Measurements from ENCODE around the gene CADPS2.
"Not testable (repeated sequence)": the region's sequence is repeated elsewhere in the genome, so short reads cannot be mapped to it uniquely, and the experiment has no call there.

CADPS2 gene

DNA sequence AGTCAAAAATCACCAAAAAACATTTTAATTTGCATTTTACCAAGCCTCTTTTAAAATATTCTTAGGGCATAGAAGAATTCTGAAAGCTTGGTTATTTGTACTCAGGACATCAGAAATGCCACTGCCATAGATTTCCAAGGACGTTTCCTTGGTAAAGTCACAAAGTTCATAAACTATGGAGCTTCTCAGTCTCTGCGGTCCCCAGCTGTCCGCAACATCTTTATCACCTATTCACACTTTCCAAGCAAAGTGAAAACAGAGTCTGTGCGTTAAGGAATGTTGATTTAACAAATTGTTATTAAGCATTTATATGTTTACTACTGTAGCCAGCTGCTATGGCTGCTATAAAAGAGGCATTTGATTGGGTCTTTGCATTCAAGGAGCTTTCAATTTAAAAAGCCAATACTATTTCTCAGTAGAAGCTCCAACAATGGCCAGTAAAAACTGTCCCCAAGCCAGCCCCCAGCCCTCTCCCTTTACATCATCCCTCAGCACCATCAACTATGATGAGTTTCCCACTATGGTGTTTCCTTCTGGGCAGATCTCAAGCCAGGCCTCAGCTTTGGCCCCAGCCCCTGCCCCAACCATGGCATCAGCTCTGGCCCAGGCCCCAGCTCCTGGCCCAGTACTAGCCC, 36.8 kb downstream of the CADPS2 start:
- DNase-seq, result no peak

DNA sequence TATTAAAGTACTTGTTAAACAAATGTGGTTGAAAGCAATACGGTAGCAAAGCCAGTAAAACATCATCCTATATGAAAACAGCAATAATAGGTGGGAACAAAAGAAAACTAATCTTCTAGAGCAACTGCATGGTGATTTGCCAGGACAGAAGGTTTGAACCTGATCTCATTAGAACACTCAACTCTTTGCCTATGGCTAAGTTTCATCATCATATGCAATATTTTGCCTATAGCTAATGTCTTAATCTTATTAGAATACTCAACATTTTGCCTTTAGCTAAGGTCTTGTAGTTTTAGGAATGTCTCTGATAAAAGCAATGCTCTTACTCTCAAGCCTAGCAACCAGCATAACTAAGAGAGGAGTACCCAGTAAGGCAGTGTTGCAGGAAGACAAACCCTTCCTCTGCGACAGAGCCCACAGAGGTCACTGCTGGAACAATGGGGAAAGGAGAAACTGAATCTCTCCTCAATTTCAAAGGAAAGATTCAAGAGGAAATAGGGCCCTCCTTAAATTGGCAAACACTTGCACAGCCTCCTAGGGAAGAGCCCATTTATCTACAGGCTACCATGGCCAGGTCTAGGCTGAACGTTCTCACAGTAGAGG, 38.3 kb downstream of the CADPS2 start:
- no peak for DNase-seq

- no peak for DNase-seq
Measured at GRCh38 chr7:122846591-122846990, 39.7 kb downstream of the CADPS2 start.

DNA sequence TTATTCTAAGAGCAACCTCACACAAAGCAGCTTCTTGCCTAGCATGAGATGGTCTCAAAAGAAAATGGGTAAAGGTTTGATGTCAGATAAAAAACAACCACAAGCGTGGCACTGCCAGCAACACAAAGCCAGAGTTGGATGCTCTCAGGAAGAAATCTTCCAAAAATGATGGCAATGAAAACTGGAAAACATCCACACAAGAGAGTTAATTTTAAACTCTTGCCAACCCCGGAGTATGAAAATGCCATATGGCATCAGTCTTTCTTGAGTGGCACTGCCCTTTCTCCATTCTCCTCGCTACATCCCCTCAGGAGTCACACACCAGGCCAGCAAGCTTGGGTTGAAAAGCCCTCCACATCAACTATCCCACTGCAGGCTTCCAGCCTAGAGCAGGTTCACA, 41.0 kb downstream of the CADPS2 start:
- DNase-seq, result no peak

DNA sequence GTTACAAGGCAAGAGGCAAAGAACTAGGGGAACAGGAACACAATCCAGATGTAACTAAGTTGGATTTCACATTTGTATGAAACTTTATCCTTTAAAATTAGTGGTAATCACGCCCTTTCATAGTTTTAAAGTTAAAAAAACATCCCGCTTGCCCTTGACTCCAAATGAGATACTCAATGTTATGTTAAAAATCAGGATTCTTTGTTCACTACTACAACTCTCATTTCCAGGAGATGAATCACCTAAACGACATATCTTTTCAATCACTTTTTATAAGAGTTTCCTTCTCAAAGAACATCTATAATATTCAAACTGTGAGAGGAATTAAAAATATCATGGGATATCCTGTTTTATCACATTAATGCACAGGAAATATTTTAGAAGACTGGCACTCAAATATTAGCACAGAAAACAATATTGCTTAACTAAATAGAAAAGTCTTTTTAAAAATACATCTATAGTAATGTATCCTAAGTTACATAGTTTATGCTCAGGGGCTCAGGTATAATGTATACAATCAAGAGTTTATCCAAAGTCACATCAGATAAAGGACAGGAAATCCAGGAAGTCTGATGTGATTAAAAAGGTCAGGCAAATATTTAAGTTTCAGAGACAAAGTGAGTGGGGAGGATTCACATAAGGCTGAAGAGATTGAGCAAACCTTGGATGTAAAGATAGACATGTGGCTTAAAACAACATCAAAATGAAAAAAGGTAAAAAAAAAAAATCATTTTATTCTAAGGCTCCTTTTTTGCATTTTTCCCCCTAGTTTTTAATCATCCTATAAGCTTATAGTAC, 41.9 kb downstream of the CADPS2 start:
- no peak for DNase-seq

GRCh38 chr7:122842971-122843370, 43.3 kb downstream of the CADPS2 start:
- no peak for DNase-seq

DNA sequence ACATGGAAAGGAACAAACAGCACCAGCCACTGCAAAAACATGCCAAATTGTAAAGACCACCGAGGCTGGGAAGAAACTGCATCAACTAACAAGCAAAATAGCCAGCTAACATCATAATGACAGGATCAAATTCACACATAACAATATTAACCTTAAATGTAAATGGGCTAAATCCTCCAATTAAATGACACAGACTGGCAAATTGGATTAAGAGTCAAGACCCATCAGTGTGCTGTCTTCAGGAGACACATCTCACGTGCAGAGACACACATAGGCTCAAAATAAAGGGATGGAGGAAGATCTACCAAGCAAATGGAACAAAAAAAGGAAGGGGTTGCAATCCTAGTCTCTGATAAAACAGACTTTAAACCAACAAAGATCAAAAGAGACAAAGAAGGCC, 50.0 kb downstream of the CADPS2 start:
- DNase-seq, result not testable (repeated sequence)

- not testable (repeated sequence) for DNase-seq
Measured at GRCh38 chr7:122834571-122834942, 51.7 kb downstream of the CADPS2 start.

DNA sequence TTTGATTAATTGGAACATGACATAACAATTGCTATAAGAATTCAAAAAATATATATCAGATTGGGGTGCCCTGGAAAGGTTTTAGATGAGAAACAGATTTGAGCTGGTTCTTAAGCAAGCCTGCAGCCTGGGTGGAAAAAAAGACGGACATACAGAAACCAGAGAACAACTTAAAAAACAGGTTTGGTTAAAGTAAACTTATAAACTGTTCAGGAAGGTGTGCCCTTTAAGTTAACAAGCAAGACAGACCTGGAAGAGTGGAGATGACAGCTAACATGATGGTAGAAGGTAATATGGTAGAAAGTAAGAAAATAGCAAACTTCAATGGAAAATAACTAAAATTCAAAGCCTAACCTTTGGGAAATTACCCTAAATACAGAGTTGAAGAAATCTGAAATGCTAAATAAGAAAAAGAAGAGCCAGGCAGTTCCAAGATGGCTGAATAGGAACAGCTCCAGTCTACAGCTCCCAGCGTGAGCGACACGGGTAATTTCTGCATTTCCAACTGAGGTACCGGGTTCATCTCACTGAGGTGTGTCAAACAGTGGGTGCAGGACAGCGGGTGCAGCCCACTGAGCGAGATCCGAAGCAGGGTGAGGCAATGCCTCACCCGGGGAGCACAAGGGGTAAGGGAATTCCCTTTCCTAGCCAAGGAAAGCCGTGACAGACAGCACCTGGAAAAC, 52.2 kb downstream of the CADPS2 start:
- no peak for DNase-seq

- no peak for DNase-seq
Measured at GRCh38 chr7:122831436-122831835, 54.8 kb downstream of the CADPS2 start.

- DNase-seq, result no peak
Measured at GRCh38 chr7:122829962-122830361, 56.3 kb downstream of the CADPS2 start.

DNA sequence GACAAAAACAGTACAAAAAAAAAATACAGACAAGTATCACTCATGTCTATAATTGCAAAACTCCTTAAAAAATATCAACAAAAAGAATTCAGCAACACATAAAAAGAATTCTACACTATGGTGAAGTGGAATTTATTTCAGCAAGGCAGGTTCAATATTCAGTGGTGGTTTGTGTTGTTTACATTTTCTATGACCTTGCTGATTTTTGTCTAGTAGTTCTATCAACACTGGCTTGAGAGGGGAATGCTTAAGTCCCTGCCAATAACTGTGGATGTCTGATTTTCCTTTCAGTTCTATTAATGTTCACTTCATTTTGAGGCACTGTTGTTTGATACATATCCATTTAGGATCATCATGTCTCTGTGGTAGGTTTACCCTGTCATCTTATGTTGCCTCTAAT, 58.5 kb downstream of the CADPS2 start:
- DNase-seq, result no peak

DNA sequence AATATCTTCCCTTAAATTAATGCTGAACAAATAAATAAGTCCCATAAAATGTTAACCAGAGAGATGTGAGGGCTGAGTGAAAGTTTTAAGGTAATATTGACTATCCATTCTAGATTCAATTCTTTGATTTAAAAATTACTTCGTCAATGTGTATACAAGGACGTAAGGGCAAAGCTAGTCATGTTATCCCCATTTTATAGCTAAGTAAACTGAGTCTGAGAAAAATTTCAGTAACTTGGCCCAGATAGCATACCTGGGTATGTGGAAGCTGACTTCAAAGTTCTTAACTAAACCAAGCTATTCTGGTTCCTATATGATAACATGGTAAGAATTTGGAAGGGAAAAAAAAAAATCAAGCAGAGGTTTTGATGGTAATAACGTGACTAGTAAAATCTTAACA, 72.4 kb downstream of the CADPS2 start:
- DNase-seq, result no peak

DNA sequence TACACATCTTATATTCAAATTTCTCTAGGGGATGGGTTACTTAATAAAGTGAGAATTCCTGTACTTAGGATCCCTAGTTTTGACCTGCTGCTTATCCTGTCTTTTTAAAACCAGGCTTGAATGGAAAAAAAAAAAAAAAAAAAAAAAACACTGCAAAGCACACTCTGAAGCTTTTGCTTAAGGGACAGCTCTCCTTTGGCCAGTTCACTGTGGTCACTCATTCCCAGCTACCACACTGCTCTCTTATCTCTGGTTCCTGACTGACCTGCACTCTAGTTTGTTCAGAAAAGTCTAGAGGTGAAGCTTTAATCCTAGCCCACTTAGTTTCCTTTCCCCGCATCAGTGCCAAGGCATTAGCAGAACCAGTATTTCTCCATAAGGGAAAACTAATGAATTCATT, 82.4 kb downstream of the CADPS2 start:
- no peak for DNase-seq

GRCh38 chr7:122803323-122803722, 82.9 kb downstream of the CADPS2 start:
- peak; percentile 22 for DNase-seq

- DNase-seq, result no peak
Measured at GRCh38 chr7:122802301-122802751, 83.9 kb downstream of the CADPS2 start.

DNA sequence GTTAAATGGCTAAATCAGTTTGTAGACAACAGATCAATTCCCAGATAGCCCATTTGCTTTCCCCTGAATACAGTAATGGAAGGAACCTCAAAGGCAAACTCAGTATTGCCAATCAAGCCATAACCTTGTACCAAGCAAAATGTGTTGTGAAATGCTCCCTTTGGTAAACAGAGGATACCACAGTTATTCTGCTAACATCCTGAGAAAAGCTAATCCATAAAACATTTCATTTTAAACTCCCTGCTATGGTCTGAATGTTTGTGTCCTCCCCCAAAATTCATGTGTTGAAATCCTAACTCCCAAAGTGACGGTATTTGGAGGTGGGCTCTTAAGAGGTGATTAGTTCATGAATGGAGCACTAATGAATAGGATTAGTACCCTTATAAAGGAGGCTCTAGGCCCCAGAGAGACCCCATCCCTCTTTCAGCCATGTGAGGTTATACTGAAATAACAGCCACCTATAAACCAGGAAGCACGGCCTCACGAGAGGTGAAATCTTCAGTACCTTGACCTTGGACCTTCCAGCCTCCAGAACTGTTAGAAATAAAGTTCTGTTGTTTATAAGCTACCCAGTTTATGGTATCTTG, 94.2 kb downstream of the CADPS2 start:
- DNase-seq, result no peak

DNA sequence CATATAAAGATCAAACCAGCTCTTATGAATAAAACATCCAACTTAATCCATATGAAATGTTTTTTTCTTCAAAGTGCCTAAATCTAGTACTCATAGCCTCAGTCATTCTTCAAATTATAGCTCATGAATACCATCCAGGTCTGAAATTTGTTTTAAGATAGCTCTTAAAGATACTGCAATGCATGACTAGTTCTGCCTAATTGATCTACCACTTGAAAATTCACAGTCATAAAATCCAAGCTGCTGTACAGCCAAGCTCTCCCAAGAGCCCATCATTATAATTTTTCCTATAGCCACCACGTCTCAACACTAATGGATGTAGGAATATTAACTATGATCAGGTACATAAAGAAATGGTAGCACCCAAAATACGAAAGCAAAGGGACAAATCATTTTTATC, 95.7 kb downstream of the CADPS2 start:
- peak; percentile 11 for DNase-seq

DNA sequence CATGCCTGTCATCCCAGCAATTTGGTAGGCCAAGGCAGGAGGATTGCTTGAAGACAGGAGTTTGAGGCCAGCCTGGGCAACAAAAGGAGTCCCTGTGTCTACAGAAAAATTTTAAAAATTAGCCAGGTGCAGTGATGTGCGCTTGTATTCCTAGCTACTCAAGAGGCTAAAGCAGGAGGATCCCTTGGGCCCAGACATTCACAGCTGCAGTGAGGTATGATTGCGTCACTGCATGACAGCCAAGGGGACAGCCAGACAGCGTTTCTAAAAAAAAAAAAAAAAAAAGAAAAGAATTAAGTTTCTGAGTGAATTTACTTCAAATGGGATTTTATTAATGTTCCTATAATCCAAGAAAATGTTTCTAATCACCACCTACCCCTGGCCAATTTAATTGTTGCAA, 96.1 kb downstream of the CADPS2 start:
- no peak for DNase-seq

DNA sequence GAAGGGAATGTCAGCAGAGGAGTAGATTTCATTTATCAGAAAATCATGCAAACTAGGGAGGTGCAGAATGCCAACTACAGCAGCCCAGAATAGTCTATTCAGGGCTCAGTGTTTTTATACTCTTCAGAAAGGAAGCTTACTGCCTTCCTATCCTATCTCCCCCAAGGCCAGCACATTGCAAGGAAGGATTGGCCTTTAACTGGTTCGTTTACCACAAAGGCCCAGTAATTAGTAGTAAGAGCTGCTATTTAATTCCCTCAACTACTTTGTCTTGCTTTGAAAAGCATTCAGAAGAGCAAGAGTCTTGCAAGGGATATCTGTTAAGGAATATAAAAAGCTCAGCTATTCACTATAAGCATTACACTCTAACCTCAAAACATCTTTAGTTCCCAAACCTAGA, 97.1 kb downstream of the CADPS2 start:
- DNase-seq, result no peak

GRCh38 chr7:122770686-122771335, 115.4 kb downstream of the CADPS2 start:
- DNase-seq, result no peak

DNA sequence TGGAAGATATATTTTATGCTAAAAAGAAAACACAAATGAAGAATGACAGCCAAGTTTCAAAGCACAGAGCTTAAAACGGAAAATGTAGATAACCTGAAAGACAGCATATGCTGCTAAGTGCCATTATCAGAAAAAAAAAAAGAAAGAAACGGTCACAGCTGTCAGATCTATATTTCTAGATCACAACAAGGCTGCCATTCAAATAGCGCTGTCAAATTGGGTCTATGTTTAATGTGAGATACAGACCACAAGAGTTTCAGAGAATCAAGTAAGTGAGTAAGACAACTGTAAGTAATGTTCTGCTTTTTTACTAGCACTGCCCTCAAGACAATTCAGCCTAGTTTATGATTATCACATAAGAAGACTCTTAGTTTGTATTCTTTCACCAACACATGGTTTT, 117.4 kb downstream of the CADPS2 start:
- no peak for DNase-seq

- no peak for DNase-seq
Measured at GRCh38 chr7:122767339-122767738, 118.9 kb downstream of the CADPS2 start.
